Activated CD8-positive, alpha-beta memory T cell treated with anti-CD3 and anti-CD28 coated beads for 4 hours (primary cell): ENCODE measurements around the gene ALDOC.
"Not testable (repeated sequence)": the region's sequence is repeated elsewhere in the genome, so short reads cannot be mapped to it uniquely, and the experiment has no call there.

Experiments used
- DNase-seq, 2 donors: peaks; one replicate each; pipeline ENCODE4 v3.0.0-alpha.2; 2020; ENCODE audit warnings: low read depth in 2 of 2

Gene ALDOC

DNA sequence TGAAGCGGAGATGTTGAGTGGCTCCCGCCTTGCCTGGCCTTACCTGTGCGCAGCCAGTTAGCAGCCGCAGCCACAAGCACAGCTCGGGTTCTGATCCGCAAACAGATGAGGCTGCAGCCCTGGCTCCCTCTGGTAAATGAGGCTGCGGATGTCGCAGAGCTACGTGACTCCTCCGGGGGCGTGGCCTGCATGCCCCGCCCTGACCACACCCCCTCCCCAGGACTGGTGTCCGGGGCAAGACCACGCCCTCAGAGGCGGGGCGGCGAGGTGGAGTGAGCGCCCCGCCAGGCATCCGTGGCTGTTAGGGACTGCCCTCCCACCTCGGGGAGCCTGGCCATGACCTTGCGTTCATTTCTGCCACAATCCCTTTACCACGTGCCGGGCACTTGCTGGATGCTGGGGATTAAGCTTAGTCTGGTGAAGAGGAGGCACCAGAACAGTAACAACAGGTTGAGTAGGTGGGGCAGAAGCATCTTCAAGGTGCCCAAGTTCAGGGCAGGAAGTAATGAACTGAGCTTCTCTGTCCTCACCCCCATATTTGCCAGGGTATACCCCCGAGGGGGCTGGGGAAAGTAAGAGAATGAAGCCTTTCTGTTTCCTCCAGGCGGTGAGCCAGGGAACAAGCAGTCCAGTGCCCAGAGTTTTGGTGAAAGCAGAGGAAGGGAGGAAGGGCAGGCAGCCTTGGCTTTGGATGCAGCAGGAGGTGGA lies at the start of gene ALDOC:
ALDOC (minus strand) TSS at position 138 of the 708 bp plus-strand sequence. CDS start 1,363 bp downstream, outside the sequence.
- peak; percentile 93 to 96 for DNase-seq

DNA sequence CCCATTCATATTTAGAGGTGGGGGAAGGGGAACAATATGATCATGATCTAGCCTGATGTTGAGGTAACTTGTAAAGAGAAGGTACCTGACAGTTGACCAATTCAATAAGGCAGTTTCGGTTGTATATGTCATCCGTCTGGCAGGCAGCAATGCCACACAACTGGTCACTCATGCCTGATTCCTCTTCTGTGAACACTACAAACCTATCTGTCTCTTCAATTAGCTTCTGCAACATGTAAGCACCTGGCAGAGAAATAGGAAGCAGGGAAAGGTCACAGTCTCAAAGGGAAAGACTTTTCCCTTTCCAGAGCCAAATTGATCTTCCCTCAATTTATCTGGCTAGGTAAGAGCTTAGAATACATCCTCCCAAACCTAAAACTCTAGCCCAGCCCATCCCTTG lies 47.5 kb upstream of the ALDOC start:
- DNase-seq: no peak

DNA sequence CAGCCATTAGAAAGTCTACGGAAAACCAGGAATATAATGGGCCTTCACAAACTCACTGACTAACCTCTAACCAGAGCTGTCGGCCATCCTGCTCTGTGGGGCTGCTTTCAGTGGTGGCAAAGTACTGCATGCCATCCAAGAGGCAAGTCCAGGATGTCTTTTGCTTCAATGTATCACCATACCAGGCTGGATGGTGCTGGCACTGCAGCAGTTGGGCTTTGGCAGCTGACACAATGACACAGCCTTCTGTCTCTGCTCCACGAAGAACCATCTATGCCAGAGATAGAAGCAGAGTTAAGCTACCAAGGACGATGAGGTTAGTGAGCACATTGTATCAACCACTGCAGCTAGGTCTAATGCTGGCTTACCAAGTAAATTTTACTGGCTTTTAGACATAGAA lies 47.0 kb upstream of the ALDOC start:
- no peak for DNase-seq

DNA sequence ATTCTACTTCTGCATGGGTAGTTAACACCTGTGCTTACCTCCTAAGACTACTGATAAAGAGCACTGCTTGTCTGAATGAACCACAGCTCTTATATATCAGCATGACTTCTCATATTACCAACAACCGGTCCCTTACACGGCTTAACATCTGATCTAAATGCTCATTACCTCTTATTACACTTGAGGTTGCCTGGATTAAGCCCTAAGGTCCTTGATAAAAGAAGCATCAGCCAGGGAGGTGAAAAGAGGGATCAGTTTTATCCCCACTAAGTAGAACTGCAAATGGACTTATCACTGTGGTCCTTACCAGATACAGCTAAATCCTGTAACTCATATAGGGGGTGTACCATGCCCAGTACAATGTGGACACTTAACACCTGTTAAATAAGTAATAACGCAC lies 45.5 kb upstream of the ALDOC start:
- DNase-seq: no peak

DNA sequence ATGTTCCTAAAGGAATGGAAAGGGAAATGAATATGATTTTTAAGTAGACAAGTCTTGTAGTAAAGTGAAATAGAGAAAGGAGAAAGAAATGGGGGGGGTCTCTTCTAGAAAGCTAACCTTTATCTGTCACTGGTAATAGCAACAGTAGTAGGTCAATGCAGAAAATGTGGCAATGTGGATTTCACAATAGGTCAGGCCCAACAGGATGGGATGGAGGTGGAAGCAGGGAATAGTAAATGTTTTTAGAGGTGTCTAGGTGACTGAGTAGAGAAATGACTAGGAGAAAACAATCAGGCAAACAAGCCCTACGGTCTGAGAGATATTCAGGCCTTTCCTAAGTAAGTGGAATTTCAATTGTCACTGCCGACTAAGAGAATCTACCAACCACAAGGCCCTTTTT lies 43.3 kb upstream of the ALDOC start:
- no peak for DNase-seq

DNA sequence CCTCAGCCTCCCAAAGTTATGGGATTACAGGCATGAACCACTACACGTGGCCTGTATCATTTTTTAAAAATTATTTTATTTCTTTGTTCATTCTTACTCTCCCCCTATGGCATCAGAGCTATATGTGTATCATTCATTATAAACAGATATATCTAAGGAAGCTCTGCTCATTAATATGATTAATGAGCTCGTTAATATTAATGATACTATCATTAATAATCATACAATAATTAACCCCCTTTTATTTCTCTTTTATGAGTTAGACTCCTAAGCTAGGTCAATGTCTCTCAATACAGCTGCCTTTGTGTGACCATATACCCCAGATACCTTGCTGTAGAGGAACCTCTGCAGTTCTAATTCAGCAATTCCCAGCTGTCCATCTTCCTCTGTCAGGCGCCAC lies 41.8 kb upstream of the ALDOC start:
- DNase-seq: no peak

DNA sequence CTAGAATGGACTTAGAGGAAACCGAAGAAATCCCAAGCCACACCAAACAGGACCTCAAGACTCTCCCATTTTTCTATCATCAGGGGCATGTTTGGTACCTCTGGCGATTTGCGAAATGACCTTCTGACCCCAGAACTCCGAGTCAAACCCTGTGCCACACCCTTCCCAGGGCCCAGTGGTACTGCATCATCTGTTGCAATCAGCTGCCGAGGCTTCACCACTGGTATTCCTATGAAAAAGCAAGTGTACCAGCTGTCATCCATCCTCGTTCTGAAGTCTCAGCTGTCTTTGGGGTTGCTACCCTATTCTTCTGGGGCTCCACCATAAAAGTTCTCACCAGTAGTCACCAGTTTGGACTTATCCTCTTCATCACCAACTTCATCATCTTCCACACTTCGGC lies 39.6 kb upstream of the ALDOC start:
- DNase-seq: no peak

DNA sequence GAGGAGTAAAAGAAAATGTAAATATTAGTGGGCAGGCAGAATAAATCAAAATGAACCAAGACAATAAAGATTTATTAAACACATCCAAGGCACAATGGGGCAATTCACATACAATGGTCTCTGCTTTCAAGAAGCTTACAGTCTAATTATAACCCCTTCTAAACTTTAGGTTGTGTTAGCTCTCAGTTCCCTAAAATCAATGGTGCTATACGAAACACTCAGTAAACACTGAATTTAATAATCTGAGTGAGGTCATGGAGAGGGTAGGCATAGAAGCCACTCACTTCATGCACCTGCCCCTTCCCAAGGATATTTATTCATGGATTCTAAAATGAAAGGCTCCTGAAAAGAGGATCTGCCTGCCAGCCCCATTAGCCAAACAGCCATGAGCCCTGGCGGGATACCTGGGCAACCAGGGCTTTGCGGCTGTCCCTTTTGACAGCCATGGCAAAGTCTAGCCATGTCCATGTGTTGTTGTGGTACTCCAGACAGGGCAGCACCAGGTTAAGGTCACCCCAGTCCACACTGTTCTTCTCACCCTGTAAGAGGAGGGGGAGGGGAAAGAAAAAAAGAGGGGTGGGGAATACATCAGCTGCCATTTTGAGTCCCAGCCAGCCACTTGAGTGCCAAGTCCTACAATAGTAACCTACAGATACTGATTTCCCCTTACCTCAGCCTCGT lies 38.7 kb upstream of the ALDOC start:
- no peak for DNase-seq

DNA sequence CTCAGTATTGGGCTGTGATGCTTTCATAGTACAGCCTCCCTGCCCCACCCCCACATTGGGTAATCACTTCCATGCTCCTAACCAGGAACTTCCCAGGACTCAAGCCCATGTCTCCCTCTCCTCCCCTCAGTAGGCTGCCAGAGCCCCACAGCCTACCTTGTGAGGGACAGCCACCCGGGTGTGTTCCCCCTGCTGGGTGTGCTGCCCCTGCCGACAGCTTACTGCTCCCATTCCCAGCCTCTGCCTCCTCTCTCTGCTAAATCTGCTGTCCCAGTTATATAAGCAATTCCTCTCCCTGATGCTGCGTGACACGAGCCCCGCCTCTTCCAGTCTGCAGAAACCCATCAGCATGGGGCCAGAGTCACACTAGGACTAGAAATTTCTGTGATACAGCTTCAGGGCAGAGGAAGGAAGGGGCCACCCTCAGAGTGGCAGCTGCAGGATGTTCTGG lies 37.3 kb upstream of the ALDOC start, which contains the start of gene RSKR:
RSKR (minus strand) TSS at position 255 of the 451 bp plus-strand sequence; CDS start at position 231, 24 bp downstream.
- no peak for DNase-seq

DNA sequence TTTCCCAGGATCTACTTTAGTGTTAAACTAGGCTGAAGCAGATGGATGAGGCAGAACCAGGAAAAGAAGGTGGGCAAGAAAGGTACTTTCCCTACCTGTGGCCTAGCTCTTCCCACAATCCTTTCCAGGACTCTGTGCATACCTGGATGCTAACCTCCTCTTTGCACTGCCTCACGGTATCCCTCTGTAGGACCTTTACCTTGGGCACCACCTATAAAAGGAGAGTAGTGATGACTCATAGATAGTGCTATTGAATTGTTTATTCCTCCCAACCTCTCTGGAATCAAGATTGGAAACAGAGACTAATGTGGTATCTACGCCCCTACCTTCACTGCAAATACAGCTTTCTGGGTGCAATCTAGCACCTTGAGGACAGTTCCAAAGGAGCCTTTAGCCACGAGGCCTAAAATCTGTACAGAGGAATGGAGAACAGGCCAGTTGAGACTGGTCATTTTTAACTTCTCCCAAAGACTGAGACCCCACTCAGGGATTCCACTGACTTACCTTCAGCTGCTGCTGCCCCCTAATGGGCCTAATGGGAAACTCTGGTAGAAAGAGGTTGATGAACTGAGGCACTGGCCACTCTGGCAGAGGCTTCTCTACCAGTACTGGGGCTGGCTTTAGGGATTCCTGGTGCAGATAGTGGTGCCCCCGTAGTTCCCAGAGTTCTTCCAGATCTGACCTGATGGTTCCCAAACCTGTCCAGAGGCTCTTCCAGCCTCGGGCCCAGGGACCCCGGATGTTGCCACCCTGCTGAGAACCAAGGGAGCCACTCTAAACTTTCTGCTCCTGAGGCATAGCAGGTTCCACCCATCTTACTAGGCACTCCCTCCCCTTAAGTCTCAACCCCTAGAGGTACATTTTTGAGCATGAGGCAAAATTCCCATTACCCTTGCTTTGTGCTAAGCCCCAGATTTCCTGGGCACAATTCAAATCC lies 36.5 kb upstream of the ALDOC start:
- no peak for DNase-seq

DNA sequence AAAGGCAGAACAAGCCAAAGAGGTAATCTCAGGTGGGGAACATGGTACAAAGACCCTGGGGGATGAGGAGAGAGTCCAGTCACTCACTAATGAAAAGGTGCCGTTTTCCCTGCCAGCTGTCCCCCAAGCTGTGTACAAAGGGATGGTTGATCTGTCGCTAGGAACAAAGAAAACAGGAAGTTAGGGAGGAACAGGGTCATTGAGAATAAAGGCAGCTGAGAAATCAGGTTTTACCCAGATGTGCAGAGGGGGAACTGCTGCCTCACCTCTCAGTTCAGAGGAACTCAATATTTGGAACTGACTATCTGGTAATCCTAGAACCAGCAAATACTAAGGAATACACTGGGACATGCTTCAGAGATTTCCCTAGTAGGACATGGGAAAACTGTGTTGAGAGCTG lies 35.8 kb upstream of the ALDOC start:
- no peak for DNase-seq

DNA sequence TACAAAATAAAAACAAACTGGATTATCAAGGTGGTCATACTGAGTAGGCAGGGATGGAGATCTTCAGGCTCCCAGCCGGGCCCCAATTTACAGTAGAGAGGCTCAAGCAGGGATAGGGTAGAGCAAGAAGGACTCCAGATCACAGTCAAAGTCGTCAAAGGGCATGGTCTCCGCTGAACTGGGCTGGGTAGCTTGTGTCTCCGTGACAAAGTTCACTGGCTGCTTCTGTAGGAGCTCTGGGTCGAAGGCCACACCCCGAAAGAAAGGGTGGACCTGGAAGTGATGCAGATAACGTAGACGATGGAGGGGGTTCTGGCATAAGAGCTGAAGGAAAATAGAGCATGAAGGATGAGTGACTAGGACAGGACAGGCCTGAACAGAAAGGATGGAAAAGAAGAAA lies 33.7 kb upstream of the ALDOC start:
- no peak for DNase-seq

DNA sequence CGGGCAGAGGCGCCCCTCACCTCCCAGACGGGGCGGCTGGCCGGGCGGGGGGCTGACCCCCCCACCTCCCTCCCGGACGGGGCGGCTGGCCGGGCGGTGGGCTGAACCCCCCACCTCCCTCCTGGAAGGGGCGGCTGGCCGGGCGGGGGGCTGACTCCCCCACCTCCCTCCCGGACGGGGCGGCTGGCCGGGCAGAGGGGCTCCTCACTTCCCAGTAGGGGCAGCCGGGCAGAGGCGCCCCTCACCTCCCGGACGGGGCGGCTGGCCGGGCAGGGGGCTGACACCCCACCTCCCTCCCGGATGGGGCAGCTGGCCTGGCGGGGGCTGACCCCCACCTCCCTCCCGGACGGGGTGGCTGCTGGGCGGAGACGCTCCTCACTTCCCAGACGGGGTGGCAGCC lies 27.3 kb upstream of the ALDOC start:
- DNase-seq: not testable (repeated sequence)

DNA sequence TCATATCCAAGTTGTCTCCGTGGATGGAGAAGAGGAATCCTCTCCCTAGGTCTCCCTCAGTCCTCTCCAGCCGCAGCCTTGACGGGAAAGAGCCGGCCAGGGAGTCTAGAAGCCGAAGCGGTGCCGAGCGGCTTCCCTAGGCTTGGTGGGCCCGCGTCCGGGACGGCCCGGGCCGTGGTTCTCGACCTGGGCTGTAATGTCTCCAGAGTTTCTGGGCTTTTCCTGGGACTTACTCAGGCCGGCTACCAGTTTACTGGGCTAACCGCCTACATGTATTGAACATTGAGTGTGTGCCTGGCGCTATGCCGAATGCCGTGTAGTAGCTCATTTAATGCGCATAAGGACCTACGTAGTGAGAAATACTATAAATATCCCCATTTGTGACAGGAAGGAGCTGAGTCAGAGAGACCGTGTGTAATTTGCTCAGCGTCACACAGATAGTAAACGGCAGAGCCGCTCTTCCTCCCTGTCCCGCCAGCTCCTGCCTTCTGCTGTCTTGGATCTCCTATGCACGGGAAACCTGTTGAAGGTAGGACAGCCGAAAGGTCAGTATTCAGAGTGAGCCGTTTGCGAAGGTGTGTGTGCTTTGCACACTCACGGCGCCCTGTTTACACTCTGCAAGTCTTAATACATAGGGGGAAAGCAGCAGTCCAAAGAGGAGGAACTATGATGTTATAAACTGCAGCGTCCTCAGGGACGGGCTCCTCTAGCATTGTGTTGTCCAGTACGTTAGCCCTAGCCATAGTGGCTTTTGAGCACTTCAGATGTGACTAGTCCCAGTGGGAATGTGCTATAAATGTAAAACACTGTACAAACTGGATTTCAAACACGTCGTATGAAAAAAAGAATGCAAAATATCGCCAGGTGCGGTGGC lies 22.9 kb upstream of the ALDOC start:
- DNase-seq: peak; percentile 38 to 56

DNA sequence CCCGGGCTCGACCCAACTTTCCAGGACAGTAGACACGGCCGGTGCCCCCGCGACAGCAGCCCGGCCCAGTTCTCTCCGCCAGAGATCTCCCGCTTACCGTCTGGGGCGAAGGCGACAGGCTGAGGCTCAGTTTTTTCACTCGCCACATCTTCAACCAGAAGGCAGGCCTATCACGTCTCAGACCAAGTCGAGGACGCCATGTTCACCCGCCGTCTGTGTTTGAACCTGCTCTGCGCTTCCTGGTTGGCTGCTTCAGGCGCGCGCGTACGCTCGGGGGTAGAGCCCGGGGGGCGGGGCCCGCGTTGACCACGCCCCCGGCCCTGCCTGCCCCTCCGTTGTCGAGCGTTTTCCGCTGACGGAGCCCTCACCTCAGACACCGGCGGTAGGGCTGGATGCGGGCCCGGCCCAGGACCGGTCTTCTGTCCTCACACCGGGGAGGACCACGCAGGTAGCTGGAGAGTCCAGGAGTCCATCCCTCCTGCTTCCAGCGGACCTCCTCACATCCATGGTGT lies 22.2 kb upstream of the ALDOC start, which contains the start of gene SPAG5:
SPAG5 (minus strand) TSS at position 227 of the 512 bp plus-strand sequence; CDS start at position 148, 79 bp downstream.
- peak; percentile 85 to 87 for DNase-seq

DNA sequence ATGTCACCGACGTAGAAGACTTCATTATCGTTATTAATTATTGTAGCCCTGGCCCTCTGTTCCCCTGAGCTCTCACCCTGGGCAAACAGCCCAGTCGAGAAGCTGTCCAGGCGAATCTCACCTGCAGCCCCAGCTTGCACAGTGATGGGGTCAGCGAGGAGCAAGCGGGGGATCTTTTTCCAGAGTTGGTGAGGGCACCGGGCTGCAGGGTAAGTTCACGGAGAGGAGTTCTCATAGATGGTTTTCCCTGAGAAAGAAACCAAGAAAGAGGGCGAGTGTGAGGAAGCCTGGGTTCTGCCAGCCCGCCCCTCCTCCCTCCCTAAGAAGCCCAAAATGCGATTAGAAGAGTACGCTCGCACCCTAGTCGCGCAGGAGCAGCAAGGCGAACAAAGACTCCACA lies 21.7 kb upstream of the ALDOC start:
- DNase-seq: no peak

DNA sequence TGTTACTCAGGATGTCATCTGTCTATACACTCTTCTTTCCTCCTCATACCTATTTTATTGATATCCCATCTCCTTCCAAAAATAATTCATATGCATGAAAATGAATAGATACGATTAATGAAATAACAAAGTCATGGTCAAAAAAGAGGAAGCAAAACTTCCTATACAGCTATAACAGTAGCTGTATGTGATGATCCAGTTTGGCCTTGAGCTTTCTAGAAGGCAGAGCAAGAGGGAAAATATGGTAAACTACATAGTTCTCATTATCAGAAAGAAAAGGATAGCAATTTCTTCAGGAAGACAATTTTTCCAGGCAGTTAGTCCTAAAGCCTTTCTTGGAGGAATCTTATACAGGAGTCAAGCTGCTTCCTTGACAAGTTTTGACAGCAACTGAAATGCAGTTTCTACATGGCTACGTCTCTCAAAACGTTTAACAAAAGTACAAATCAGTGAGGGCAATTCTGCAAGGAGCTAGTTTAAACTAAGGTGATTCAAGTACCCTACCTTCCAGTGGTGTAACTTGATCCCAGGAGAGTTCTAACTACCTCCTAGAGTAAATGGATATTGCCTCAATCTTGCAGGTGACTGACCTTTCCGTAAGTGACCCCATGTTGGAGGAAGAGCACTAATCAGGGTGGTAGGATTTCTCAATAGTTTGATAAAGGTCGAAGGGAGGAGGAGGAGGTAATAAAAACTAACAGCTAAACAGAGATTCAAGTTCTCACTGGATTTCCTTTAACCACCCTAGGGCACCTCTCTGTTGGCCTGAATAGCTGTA lies 21.1 kb upstream of the ALDOC start:
- DNase-seq: no peak

DNA sequence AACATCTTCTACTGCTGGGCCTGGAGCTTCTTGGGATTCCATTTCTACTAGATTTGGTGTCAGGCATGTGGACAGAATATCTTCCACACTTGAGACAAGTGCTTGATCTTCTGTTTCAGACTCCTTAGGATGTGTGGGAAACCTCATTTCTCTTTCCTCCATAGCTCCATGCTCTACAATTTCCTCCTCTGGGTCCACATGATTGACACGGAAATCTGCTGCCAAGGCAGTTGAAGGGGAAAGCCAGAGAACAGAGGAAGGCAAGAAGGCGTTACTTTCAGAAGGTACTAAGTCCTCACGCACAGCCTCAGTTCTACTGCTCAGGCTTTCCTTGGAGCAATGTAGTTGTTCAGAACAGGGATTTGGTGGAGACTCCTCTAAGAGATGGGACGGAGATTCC lies 15.6 kb upstream of the ALDOC start:
- no peak for DNase-seq

DNA sequence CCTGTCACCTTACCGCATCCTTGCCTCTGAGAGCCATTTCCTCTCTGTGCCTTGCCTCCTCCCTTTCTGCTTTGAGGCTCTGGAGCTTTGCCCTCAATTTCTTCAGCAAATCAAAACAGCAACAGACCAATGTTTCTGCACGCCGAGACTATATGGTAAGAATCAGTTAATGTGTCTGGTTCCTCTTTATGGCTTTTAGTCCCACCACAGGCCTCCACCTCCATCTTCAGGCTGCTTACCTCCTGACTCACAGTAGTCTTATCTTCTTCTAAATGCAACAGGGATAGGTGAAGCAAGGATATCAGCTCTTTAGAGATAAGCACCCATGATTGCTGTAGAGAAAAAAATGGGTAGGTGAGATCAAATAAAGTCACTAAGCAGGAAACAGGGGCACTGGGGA lies 9.2 kb upstream of the ALDOC start:
- no peak for DNase-seq

DNA sequence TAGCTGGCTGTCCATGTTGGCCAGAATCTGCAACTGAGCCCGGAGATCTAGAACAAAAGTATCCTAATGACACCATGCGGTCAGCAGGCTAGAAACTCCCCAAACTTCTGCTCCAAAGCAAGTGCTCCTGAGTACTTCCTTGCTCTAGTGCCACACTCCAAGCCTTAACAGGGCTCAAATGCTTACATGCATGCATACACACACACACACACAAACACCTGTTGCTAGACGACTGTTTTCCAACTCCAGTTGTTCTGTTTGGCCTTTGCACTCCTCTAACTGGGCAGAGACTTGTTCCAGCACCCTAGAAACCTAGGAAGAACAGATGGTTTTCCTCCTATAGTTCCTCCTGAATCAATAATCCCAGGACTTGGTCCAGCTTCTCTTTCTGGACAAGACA lies 7.7 kb upstream of the ALDOC start:
- DNase-seq: no peak
